GM20000 (cell line): ENCODE measurements around the gene TFF2.

Experiments used
- DNase-seq: peaks from one replicate; pipeline ENCODE4 v3.0.0; 2012; ENCODE audit warnings: low spot score
- CTCF ChIP-seq: IDR thresholded peaks from 2 replicates; pipeline ENCODE4 v1.5.1; 2012; ENCODE audit warnings: mild to moderate bottlenecking, control low read depth; ENCODE audit errors: extremely low read depth, missing control alignments

The TFF2 gene

GRCh38 chr21:42349420-42350317, 1.1 kb downstream of the TFF2 start:
- no peak for DNase-seq
- TF ChIP-seq CTCF = no peak

- DNase-seq = no peak
- no peak for TF ChIP-seq CTCF
Measured at GRCh38 chr21:42348762-42349161, 2.0 kb downstream of the TFF2 start.

GRCh38 chr21:42347601-42348327, 3.0 kb downstream of the TFF2 start:
- no peak for TF ChIP-seq CTCF
- no peak for DNase-seq

- TF ChIP-seq CTCF = no peak
Measured at GRCh38 chr21:42346866-42347600, 3.8 kb downstream of the TFF2 start.

DNA sequence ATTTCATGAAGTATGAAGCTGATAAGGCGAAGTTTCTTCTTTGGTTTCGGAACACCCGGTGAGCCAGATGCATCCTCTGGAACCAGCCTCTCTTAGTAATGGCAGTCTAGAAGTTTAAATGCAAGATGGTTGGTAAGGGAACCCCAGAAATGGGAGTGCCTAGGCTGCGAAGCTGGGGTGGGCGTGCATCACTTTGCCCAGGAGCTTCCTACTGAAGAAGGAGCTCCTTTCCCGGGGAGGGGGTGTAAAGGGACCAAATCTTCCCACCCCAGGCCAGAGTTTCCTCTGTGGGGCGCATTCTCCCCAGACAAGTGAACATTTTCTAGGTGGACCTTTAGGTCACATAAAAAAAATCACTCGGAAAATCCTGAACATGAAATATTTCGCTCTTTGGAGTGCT, 4.4 kb downstream of the TFF2 start:
- TF ChIP-seq CTCF = no peak
- no peak for DNase-seq

More at GRCh38 chr21:42346866-42347600, 3.8 kb downstream of the TFF2 start:
- no peak for DNase-seq

GRCh38 chr21:42344631-42345030, 6.2 kb downstream of the TFF2 start:
- no peak for DNase-seq
- TF ChIP-seq CTCF = no peak
